CD4-positive, CD25-positive, alpha-beta regulatory T cell (primary cell): ENCODE measurements around the gene GABRQ. TPM values are rescaled to one million over a fixed set of nuclear protein-coding genes. Genes with fewer than 3 reads are reported as not detected.

Source experiments
- ATAC-seq, 2 donors: fragments of 150-1000 bp; cut with Tn5 transposase; one replicate each; pipeline ENCODE4 v1.10.0; 2021; ENCODE audit warnings: low read depth in 2 of 2, moderate number of reproducible peaks in 2 of 2, moderate library complexity in 1 of 2
- DNase-seq, 3 donors: peaks; one replicate each; pipeline versions ENCODE4 v3.0.0 to v3.0.0-alpha.2; 2012 to 2022; ENCODE audit warnings: mixed read lengths in 1 of 3
- H3K27ac ChIP-seq: one replicate; pipeline ENCODE4 v1.7.0; 2013; ENCODE audit warnings: mild to moderate bottlenecking, low read length; ENCODE audit not compliant: insufficient read depth, poor library complexity, severe bottlenecking
- H3K27me3 ChIP-seq: one replicate; pipeline ENCODE4 v1.7.0; 2013; ENCODE audit warnings: low read length; ENCODE audit not compliant: control insufficient read depth, insufficient read depth
- H3K36me3 ChIP-seq: one replicate; pipeline ENCODE4 v1.7.0; 2013; ENCODE audit warnings: mild to moderate bottlenecking, low read length, moderate library complexity; ENCODE audit not compliant: control insufficient read depth, insufficient read depth
- H3K4me1 ChIP-seq: 2 replicates; pipeline ENCODE4 v1.7.0; 2013; ENCODE audit warnings: mild to moderate bottlenecking, low read length; ENCODE audit not compliant: insufficient read depth, control insufficient read depth, poor library complexity, severe bottlenecking
- H3K4me3 ChIP-seq: one replicate; pipeline ENCODE4 v1.7.0; 2013; ENCODE audit warnings: low read depth, mild to moderate bottlenecking, low read length, moderate library complexity
- H3K9me3 ChIP-seq, 2 experiments: 1 replicate in 1 of 2; 2 replicates in 1 of 2; pipeline ENCODE4 v1.7.0; 2013; ENCODE audit warnings: low read length in 2 of 2, mild to moderate bottlenecking in 1 of 2, moderate library complexity in 1 of 2; ENCODE audit not compliant: control insufficient read depth in 2 of 2
- H3K27ac Mint-ChIP-seq, 3 donors: one replicate each; pipeline ENCODE4 v1.8.0; 2020 to 2022; ENCODE audit warnings: mild to moderate bottlenecking in 3 of 3, mixed read lengths in 3 of 3, moderate library complexity in 2 of 3
- H3K27me3 Mint-ChIP-seq: one replicate; pipeline ENCODE4 v1.8.0; 2022; ENCODE audit warnings: mild to moderate bottlenecking, mixed read lengths
- H3K36me3 Mint-ChIP-seq: one replicate; pipeline ENCODE4 v1.8.0; 2020; ENCODE audit warnings: mixed read lengths
- H3K4me1 Mint-ChIP-seq, 4 donors: one replicate each; pipeline ENCODE4 v1.8.0; 2020 to 2022; ENCODE audit warnings: mixed read lengths in 4 of 4, mild to moderate bottlenecking in 1 of 4
- H3K4me3 Mint-ChIP-seq, 4 donors: one replicate each; pipeline ENCODE4 v1.8.0; 2020 to 2022; ENCODE audit warnings: mild to moderate bottlenecking in 4 of 4, mixed read lengths in 4 of 4, moderate library complexity in 3 of 4
- H3K9me3 Mint-ChIP-seq, 7 donors: one replicate each; pipeline ENCODE4 v1.8.0; 2020 to 2022; ENCODE audit warnings: mixed read lengths in 7 of 7, mild to moderate bottlenecking in 3 of 7, moderate library complexity in 2 of 7
- polyA plus RNA-seq, 4 donors: library from polyadenylated mRNA; unstranded; fragments of 300-500 nt; fragmentation: Illumina TruSeq; gene quantifications; one replicate each; pipeline ENCODE4 v1.2.3, GENCODE V29; 2021
- total RNA-seq: library from RNA; stranded (reverse); gene quantifications from one replicate; pipeline ENCODE4 v1.2.3, GENCODE V29; 2022

The GABRQ gene
- total RNA-seq (not detected), polyA plus RNA-seq (not detected)

GRCh38 chrX:152637649-152638442 is at the start of gene GABRQ:
TSS of gene GABRQ (plus strand) at chrX:152637895. CDS start at chrX:152638203, 308 bp downstream.
- Histone ChIP-seq H3K4me1 (no peaks in the 10 kb centered on the region), H3K27me3 (no peaks in the 10 kb centered on the region), H3K36me3 (no peaks in the 10 kb centered on the region), H3K27ac (no peak within 1 kb of the TSS), H3K4me3 (no peak within 1 kb of the TSS), H3K9me3 (no peaks in the 10 kb centered on the region)
- Mint-ChIP-seq H3K9me3 (no peaks in the 10 kb centered on the region), H3K27ac (no peak within 1 kb of the TSS), H3K4me3 (no peak within 1 kb of the TSS), H3K36me3 (no peaks in the 10 kb centered on the region), H3K4me1 (no peaks in the 10 kb centered on the region), H3K27me3 (peaks cover 17% of the 10 kb centered on the region)
- ATAC-seq = no peak
- no peak for DNase-seq

- Histone ChIP-seq H3K4me3 (no peak overlapping the region), H3K27me3 (no peaks in the 10 kb centered on the region), H3K9me3 (no peaks in the 10 kb centered on the region), H3K36me3 (no peaks in the 10 kb centered on the region), H3K4me1 (no peaks in the 10 kb centered on the region), H3K27ac (no peak overlapping the region)
- Mint-ChIP-seq H3K27me3 (no peaks in the 10 kb centered on the region), H3K9me3 (peaks cover 0 to 2% (median 0%) of the 10 kb centered on the region in 7 donors), H3K27ac (no peak overlapping the region), H3K36me3 (no peaks in the 10 kb centered on the region), H3K4me3 (no peak overlapping the region), H3K4me1 (no peaks in the 10 kb centered on the region)
- ATAC-seq = no peak
- no peak for DNase-seq
These were observed 49.5 kb upstream of the GABRQ start for GRCh38 chrX:152588206-152588605.

GRCh38 chrX:152600853-152601633 is 36.7 kb upstream of the GABRQ start:
- Histone ChIP-seq H3K4me3 (no peak overlapping the region), H3K9me3 (no peaks in the 10 kb centered on the region), H3K27me3 (no peaks in the 10 kb centered on the region), H3K27ac (no peak overlapping the region), H3K36me3 (no peaks in the 10 kb centered on the region), H3K4me1 (no peaks in the 10 kb centered on the region)
- H3K4me3 Mint-ChIP-seq = no peak overlapping the region
- H3K4me1 Mint-ChIP-seq = no peaks in the 10 kb centered on the region
- ATAC-seq = no peak
- no peaks in the 10 kb centered on the region for H3K36me3 Mint-ChIP-seq
- H3K27ac Mint-ChIP-seq = no peak overlapping the region
- H3K27me3 Mint-ChIP-seq = no peaks in the 10 kb centered on the region
- no peak for DNase-seq
- H3K9me3 Mint-ChIP-seq = peaks cover 0 to 2% (median 0%) of the 10 kb centered on the region in 7 donors

GRCh38 chrX:152601848-152602616 is 35.7 kb upstream of the GABRQ start:
- Histone ChIP-seq H3K9me3 (no peaks in the 10 kb centered on the region), H3K4me3 (no peak overlapping the region), H3K4me1 (no peaks in the 10 kb centered on the region), H3K27ac (no peak overlapping the region), H3K27me3 (no peaks in the 10 kb centered on the region), H3K36me3 (no peaks in the 10 kb centered on the region)
- no peaks in the 10 kb centered on the region for H3K4me1 Mint-ChIP-seq
- no peaks in the 10 kb centered on the region for H3K27me3 Mint-ChIP-seq
- no peak overlapping the region for H3K4me3 Mint-ChIP-seq
- ATAC-seq (no peak), DNase-seq (peak in 1 of 3 donors; percentile 16)
- H3K27ac Mint-ChIP-seq = no peak overlapping the region
- H3K36me3 Mint-ChIP-seq = no peaks in the 10 kb centered on the region
- peaks cover 0 to 2% (median 0%) of the 10 kb centered on the region in 7 donors for H3K9me3 Mint-ChIP-seq

GRCh38 chrX:152614791-152615190 is 22.9 kb upstream of the GABRQ start:
- Histone ChIP-seq H3K27ac (no peak overlapping the region), H3K36me3 (no peaks in the 10 kb centered on the region), H3K27me3 (no peaks in the 10 kb centered on the region), H3K4me1 (no peaks in the 10 kb centered on the region), H3K4me3 (no peak overlapping the region), H3K9me3 (no peaks in the 10 kb centered on the region)
- no peak overlapping the region for H3K27ac Mint-ChIP-seq
- H3K27me3 Mint-ChIP-seq = peaks cover 5% of the 10 kb centered on the region
- H3K4me3 Mint-ChIP-seq = no peak overlapping the region
- H3K4me1 Mint-ChIP-seq = no peaks in the 10 kb centered on the region
- ATAC-seq (no peak), DNase-seq (no peak)
- peaks cover 0 to 2% (median 0%) of the 10 kb centered on the region in 7 donors for H3K9me3 Mint-ChIP-seq
- H3K36me3 Mint-ChIP-seq = no peaks in the 10 kb centered on the region

- Histone ChIP-seq H3K36me3 (no peaks in the 10 kb centered on the region), H3K4me3 (no peak overlapping the region), H3K27me3 (no peaks in the 10 kb centered on the region), H3K27ac (no peak overlapping the region), H3K4me1 (no peaks in the 10 kb centered on the region), H3K9me3 (no peaks in the 10 kb centered on the region)
- Mint-ChIP-seq H3K27me3 (peaks cover 5% of the 10 kb centered on the region), H3K4me3 (no peak overlapping the region), H3K9me3 (peaks cover 0 to 2% (median 0%) of the 10 kb centered on the region in 7 donors), H3K36me3 (no peaks in the 10 kb centered on the region), H3K27ac (no peak overlapping the region), H3K4me1 (no peaks in the 10 kb centered on the region)
- no peak for ATAC-seq
- DNase-seq = no peak
These were observed 17.8 kb upstream of the GABRQ start for GRCh38 chrX:152619897-152620296.

- H3K27me3 ChIP-seq = no peaks in the 10 kb centered on the region
- Mint-ChIP-seq H3K27ac (no peak overlapping the region), H3K27me3 (peaks cover 15% of the 10 kb centered on the region), H3K36me3 (no peaks in the 10 kb centered on the region), H3K4me1 (no peaks in the 10 kb centered on the region), H3K9me3 (no peaks in the 10 kb centered on the region), H3K4me3 (no peak overlapping the region)
- DNase-seq (peak in 2 of 3 donors; percentile 11 to 23), ATAC-seq (no peak)
- no peak overlapping the region for H3K4me3 ChIP-seq
- no peak overlapping the region for H3K27ac ChIP-seq
- H3K36me3 ChIP-seq = no peaks in the 10 kb centered on the region
- H3K9me3 ChIP-seq = no peaks in the 10 kb centered on the region
- H3K4me1 ChIP-seq = no peaks in the 10 kb centered on the region
These were observed 5.1 kb upstream of the GABRQ start for GRCh38 chrX:152632445-152633097.
